DOHH2 (cell line): ENCODE measurements around the gene FHOD1.

Source experiments
- CTCF ChIP-seq: fragments of 200-600 bp; sonication (generic); IDR thresholded peaks from one replicate; pipeline ENCODE4 v1.5.1; 2014; ENCODE audit warnings: antibody characterized with exemption, mild to moderate bottlenecking, low read depth, low read length; ENCODE audit not compliant: poor library complexity, severe bottlenecking
- EZH2phosphoT487 ChIP-seq: fragments of 200-600 bp; sonication (generic); IDR thresholded peaks from 2 replicates; pipeline ENCODE4 v1.6.1; 2017; ENCODE audit warnings: borderline replicate concordance, mild to moderate bottlenecking, antibody characterized with exemption, low read length, moderate library complexity, mixed read lengths

- TF ChIP-seq CTCF (no peak), EZH2phosphoT487 (no peak)
Observed at GRCh38 chr16:67242138-67242730, 5.0 kb downstream of the FHOD1 start.
